WI38 (cell line): ENCODE data around the gene ABCD1.
A peak's percentile ranks its signal among the peaks of the same experiment; 100 is the strongest.
"Not testable (repeated sequence)": the region's sequence is repeated elsewhere in the genome, so short reads cannot be mapped to it uniquely, and the experiment has no call there.

Source experiments
- H3K4me3 ChIP-seq: 2 replicates; pipeline ENCODE4 v1.5.1; 2011; ENCODE audit warnings: low read depth, mild to moderate bottlenecking, control low read depth, low read length
- CTCF ChIP-seq: IDR thresholded peaks from 2 replicates; pipeline ENCODE4 v1.5.1; 2012; ENCODE audit warnings: low read depth, mild to moderate bottlenecking, control low read depth, low read length

Gene ABCD1

GRCh38 chrX:153703036-153703370, 21.7 kb upstream of the ABCD1 start:
- H3K4me3 ChIP-seq, result no peak overlapping the region
- TF ChIP-seq CTCF, result no peak

- no peak for TF ChIP-seq CTCF
- no peak overlapping the region for H3K4me3 ChIP-seq
Observed at GRCh38 chrX:153704021-153704526, 20.6 kb upstream of the ABCD1 start.

GRCh38 chrX:153704631-153705402, 19.8 kb upstream of the ABCD1 start:
- H3K4me3 ChIP-seq, result not testable (repeated sequence)

- H3K4me3 ChIP-seq, result not testable (repeated sequence)
Observed at GRCh38 chrX:153705403-153706060, 19.1 kb upstream of the ABCD1 start.

- no peak for TF ChIP-seq CTCF
- H3K4me3 ChIP-seq, result no peak overlapping the region
Observed at GRCh38 chrX:153706799-153707198, 17.9 kb upstream of the ABCD1 start.

- TF ChIP-seq CTCF, result no peak
- H3K4me3 ChIP-seq, result no peak overlapping the region
Observed at GRCh38 chrX:153707406-153707805, 17.2 kb upstream of the ABCD1 start.

- H3K4me3 ChIP-seq, result no peak overlapping the region
- TF ChIP-seq CTCF, result peak; percentile 68
Observed at GRCh38 chrX:153708415-153708814, 16.2 kb upstream of the ABCD1 start.

GRCh38 chrX:153709726-153710674, 14.7 kb upstream of the ABCD1 start:
- no peak for TF ChIP-seq CTCF

More at GRCh38 chrX:153709726-153710674, 14.7 kb upstream of the ABCD1 start:
- no peak overlapping the region for H3K4me3 ChIP-seq
